Measurements from ENCODE around the gene TRAIP. TPM values are rescaled to one million over a fixed set of nuclear protein-coding genes. Genes with fewer than 3 reads are reported as not detected.

Gene TRAIP
- total RNA-seq, 1 experiment from 2014 or later: 18.5 TPM

- DNase-seq (ENCODE audit: low read depth, low spot score): no peak
- no peaks in the 10 kb centered on the region for H3K27me3 ChIP-seq (ENCODE audit: control insufficient read depth, insufficient read depth, low read length)
- no peak overlapping the region for H3K4me3 ChIP-seq (ENCODE audit: low read depth in 2 of 2, low read length in 2 of 2)
- ChIA-PET POLR2A (no interaction called here), CTCF (no interaction called here)
- intact Hi-C loops (cut with micrococcal nuclease; ENCODE audit: unreplicated experiment) (no loop called here), in situ Hi-C loops (cut with HindIII; ENCODE audit: low pct_unique_long_range_greater_than_20kb, low sequenced_read_pairs) (no loop called here)
- ATAC-seq: no peak
- no peak for TF ChIP-seq CTCF (IDR thresholded peaks at IDR 0.05)
- H3K9me3 ChIP-seq (ENCODE audit: control insufficient read depth, insufficient read depth, low read depth, low read length): no peaks in the 10 kb centered on the region
- H3K27ac ChIP-seq (ENCODE audit: low read length): no peak overlapping the region
- H3K4me1 ChIP-seq (ENCODE audit: control insufficient read depth, insufficient read depth, low read length): no peaks in the 10 kb centered on the region
- no peaks in the 10 kb centered on the region for H3K36me3 ChIP-seq (ENCODE audit: control insufficient read depth, insufficient read depth, low read length)
- BruUV-seq (replicated peaks): no TSS peak
These were observed 8.9 kb upstream of the TRAIP start for GRCh38 chr3:49865198-49865784.

- H3K9me3 ChIP-seq (ENCODE audit: control insufficient read depth, insufficient read depth, low read depth, low read length): no peaks in the 10 kb centered on the region
- BruUV-seq (replicated peaks): no TSS peak
- in situ Hi-C loops (cut with HindIII; ENCODE audit: low pct_unique_long_range_greater_than_20kb, low sequenced_read_pairs): no loop called here
- ChIA-PET CTCF (no interaction called here), POLR2A (interaction anchor here (0.5 kb wide), 1 partner anchor 517 kb away, joined by 6 read pairs; no protein-coding TSS in a partner anchor)
- no peak overlapping the region for H3K4me3 ChIP-seq (ENCODE audit: low read depth in 2 of 2, low read length in 2 of 2)
- no peaks in the 10 kb centered on the region for H3K36me3 ChIP-seq (ENCODE audit: control insufficient read depth, insufficient read depth, low read length)
- DNase-seq (ENCODE audit: low read depth, low spot score) (no peak), ATAC-seq (no peak)
- TF ChIP-seq REST (IDR thresholded peaks at IDR 0.05; ENCODE audit: insufficient read depth in 1 of 2, low read depth in 2 of 2, low read length in 1 of 2) (no peak), TCF7L2 (IDR thresholded peaks at IDR 0.05; ENCODE audit: low read depth, low read length) (no peak), SIN3A (IDR thresholded peaks at IDR 0.05; ENCODE audit: borderline replicate concordance, insufficient read depth, low read depth, low read length) (no peak), POLR2AphosphoS5 (IDR thresholded peaks at IDR 0.05; ENCODE audit: low read depth, low read length) (no peak), CTCF (IDR thresholded peaks at IDR 0.05) (no peak)
- intact Hi-C loops (cut with micrococcal nuclease; ENCODE audit: unreplicated experiment): no loop called here
- H3K27me3 ChIP-seq (ENCODE audit: control insufficient read depth, insufficient read depth, low read length): no peaks in the 10 kb centered on the region
- no peaks in the 10 kb centered on the region for H3K4me1 ChIP-seq (ENCODE audit: control insufficient read depth, insufficient read depth, low read length)
- H3K27ac ChIP-seq (ENCODE audit: low read length): no peak overlapping the region
These were observed 8.1 kb upstream of the TRAIP start for GRCh38 chr3:49864505-49864904.

All from Panc1 (cell line).